Stimulated activated naive CD8-positive, alpha-beta T cell treated with anti-CD3 and anti-CD28 coated beads, Interleukin-15, Interleukin-2, amounts not matched to agents 100 ng/mL and 50 ng/mL, for 24 hours (primary cell): Measurements from ENCODE around the gene KRTAP5-5.
A peak's percentile ranks its signal among the peaks of the same experiment; 100 is the strongest.
"Not testable (repeated sequence)": the region's sequence is repeated elsewhere in the genome, so short reads cannot be mapped to it uniquely, and the experiment has no call there.

ENCODE experiments used
- H3K27ac Mint-ChIP-seq: one replicate; pipeline ENCODE4 v1.8.0; 2021; ENCODE audit warnings: mild to moderate bottlenecking, mixed read lengths
- H3K27me3 Mint-ChIP-seq: one replicate; pipeline ENCODE4 v1.8.0; 2021; ENCODE audit warnings: mixed read lengths
- H3K36me3 Mint-ChIP-seq: one replicate; pipeline ENCODE4 v1.8.0; 2021; ENCODE audit warnings: low read depth, mixed read lengths
- H3K4me1 Mint-ChIP-seq: one replicate; pipeline ENCODE4 v1.8.0; 2021; ENCODE audit warnings: low read depth, mixed read lengths
- H3K4me3 Mint-ChIP-seq: one replicate; pipeline ENCODE4 v1.8.0; 2021; ENCODE audit warnings: mild to moderate bottlenecking, mixed read lengths
- H3K9me3 Mint-ChIP-seq: one replicate; pipeline ENCODE4 v1.8.0; 2021; ENCODE audit warnings: mixed read lengths

The KRTAP5-5 gene, protein sequence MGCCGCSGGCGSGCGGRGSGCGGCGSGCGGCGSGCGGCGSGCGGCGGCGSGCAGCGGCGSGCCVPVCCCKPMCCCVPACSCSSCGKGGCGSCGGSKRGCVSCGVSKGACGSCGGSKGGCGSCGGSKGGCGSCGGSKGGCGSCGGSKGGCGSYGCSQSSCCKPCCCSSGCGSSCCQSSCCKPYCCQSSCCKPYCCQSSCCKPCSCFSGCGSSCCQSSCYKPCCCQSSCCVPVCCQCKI

DNA sequence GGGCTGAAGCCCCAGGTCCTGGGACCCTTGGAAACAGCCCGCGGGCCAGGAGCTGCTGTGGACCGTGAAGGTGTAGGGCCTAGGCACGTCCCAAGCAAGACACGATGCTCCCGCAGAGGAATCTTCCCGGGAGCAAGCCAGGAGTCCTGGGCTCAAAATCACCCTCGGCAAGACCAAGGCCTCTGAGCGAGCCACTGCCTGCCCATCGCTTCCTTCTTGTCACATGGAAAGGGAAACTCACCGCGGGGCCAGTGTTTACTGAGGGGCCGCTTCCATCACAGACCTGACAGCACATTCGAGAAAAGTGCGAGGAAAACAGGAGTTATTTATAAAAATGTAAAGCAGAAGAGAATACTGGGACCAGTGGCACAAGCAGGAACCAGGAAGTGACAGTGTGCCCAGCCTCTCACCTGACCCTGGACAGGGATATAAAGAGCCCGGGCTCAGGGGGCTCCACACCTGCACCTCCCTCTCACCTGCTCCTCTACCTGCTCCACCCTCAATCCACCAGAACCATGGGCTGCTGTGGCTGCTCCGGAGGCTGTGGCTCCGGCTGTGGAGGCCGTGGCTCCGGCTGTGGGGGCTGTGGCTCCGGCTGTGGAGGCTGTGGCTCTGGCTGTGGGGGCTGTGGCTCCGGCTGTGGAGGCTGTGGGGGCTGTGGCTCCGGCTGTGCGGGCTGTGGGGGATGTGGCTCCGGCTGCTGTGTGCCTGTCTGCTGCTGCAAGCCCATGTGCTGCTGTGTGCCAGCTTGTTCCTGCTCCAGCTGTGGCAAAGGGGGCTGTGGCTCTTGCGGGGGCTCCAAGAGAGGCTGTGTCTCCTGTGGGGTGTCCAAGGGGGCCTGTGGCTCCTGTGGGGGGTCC is at the start of gene KRTAP5-5:
Gene KRTAP5-5, plus strand, starts transcription at position 450 of the 860 bp plus-strand sequence. Its CDS starts 66 bp downstream, at position 516.
- Mint-ChIP-seq H3K4me3 (no peak within 1 kb of the TSS), H3K27ac (no peak within 1 kb of the TSS)

DNA sequence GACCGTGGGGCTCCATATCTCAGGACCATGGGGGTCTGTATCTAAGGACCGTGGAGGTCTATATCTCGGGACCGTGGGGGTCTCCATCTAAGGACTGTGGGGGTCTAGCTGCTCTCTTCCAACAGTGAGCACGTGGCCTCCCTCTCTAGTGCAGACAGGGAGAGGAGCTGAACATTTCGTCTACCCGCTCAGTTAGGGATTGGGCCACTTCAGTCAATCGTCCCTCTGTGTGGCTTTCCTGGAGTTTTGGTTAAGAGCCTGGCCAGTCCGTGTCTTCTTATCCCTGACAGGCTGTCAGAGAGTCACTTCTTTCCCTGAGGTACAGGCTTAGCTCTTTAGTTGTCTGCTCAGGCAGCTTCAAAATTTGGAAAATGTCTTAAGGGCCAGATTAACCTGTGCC is 47.6 kb upstream of the KRTAP5-5 start:
- Mint-ChIP-seq H3K4me1 (peaks cover 6% of the 10 kb centered on the region), H3K27ac (no peak overlapping the region), H3K9me3 (peaks cover 8% of the 10 kb centered on the region), H3K4me3 (no peak overlapping the region), H3K36me3 (no peaks in the 10 kb centered on the region), H3K27me3 (peaks cover 16% of the 10 kb centered on the region)

More for the DNA sequence above, at the start of gene KRTAP5-5:
- no peaks in the 10 kb centered on the region for H3K9me3 Mint-ChIP-seq
- peaks cover 20% of the 10 kb centered on the region for H3K27me3 Mint-ChIP-seq
- H3K36me3 Mint-ChIP-seq = no peaks in the 10 kb centered on the region
- no peaks in the 10 kb centered on the region for H3K4me1 Mint-ChIP-seq

DNA sequence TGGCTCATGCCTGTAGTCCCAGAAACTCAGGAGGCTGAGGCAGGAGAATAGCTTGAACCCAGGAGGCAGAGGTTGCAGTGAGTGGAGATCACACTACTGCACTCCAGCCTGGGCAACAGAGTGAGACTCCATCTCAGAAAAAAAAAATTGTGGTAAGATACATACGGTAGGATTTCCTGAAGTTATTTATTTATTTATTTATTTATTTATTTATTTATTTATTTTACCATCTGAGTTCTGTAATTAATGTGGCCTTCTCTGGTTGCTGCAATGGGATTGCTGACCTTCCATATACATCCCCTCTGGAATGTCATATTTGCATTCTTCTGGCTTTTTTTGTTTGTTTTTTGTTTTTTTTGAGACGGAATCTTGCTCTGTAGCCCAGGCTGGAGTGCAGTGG is 46.7 kb upstream of the KRTAP5-5 start:
- H3K9me3 Mint-ChIP-seq, H3K4me3 Mint-ChIP-seq, H3K36me3 Mint-ChIP-seq, H3K4me1 Mint-ChIP-seq, H3K27ac Mint-ChIP-seq: not testable (repeated sequence)
- H3K27me3 Mint-ChIP-seq = peaks cover 16% of the 10 kb centered on the region

DNA sequence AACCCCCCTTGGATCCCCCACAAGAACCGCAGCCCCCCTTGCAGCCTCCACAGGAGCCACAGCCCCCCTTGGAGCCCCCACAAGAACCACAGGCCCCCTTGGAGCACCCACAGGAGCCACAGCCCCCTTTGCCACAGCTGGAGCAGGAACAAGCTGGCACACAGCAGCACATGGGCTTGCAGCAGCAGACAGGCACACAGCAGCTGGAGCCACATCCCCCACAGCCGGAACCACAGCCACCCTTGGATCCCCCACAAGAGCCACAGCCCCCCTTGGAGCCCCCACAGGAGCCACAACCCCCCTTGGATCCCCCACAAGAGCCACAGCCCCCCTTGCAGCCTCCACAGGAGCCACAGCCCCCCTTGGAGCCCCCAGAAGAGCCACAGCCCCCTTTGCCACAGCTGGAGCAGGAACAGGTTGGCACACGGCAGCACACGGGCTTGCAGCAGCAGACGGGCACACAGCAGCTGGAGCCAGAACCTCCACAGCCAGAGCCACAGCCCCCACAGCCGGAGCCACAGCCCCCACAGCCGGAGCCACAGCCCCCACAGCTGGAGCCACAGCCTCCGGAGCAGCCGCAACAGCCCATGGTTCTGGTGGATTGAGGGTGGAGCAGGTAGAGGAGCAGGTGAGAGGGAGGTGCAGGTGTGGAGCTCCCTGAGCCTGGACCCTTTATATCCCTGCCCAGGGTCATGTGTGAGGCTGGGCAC is 44.8 kb upstream of the KRTAP5-5 start, which contains the start of gene KRTAP5-1:
Gene KRTAP5-1, minus strand, starts transcription at position 623 of the 710 bp plus-strand sequence. Its CDS starts 34 bp downstream, at position 589.
- not testable (repeated sequence) for H3K9me3 Mint-ChIP-seq, H3K4me3 Mint-ChIP-seq, H3K36me3 Mint-ChIP-seq, H3K27ac Mint-ChIP-seq
- Mint-ChIP-seq H3K27me3 (peaks cover 16% of the 10 kb centered on the region), H3K4me1 (peaks cover 18% of the 10 kb centered on the region)

DNA sequence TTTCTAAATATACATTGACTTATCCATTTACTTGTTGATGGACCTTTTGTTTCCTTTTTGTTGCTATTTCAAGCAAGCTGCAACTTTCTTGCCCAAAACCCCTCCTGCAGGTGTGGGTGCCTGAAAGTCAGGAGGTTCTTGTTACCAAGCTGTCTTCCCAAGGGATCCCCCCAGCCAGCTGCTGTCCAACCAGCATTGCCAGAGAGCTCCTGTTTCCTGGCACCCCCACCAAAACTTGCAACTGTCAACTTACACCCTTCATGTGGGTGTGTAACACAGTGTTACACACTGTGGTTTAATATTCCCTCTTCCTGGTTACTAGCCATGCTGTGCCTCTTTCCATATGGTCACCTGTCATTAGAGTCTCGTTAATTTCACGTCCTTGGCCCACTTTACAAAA is 42.9 kb upstream of the KRTAP5-5 start:
- Mint-ChIP-seq H3K36me3 (no peaks in the 10 kb centered on the region), H3K9me3 (peaks cover 4% of the 10 kb centered on the region), H3K27ac (no peak overlapping the region), H3K27me3 (peaks cover 16% of the 10 kb centered on the region), H3K4me1 (peaks cover 18% of the 10 kb centered on the region), H3K4me3 (no peak overlapping the region)

DNA sequence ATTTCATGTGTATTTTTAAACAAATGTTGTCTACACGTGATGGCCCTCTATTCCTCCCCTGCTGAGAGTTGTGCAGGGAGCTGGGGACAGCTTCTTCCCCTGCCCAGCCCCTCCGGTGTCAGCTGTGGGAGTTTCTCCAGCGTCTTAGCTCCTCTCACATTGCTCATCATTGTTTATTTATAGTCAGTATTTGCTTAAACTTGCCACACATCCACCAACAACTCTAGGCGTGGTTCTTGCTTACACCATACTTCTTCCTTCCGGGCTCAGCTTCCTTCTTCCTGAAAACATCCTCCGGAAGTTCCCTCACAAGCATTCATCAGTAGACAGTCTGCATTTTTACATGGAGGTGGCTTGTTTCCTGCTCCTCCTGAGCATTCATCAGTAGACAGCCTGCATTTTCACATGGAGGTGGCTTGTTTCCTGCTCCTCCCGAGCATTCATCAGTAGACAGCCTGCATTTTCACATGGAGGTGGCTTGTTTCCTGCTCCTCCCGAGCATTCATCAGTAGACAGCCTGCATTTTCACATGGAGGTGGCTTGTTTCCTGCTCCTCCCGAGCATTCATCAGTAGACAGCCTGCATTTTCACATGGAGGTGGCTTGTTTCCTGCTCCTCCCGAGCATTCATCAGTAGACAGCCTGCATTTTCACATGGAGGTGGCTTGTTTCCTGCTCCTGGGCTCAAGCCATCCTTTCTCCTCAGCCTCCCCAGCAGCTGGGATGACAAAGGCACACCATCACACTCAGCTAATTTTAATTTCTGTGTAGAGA is 40.2 kb upstream of the KRTAP5-5 start:
- not testable (repeated sequence) for H3K36me3 Mint-ChIP-seq, H3K9me3 Mint-ChIP-seq
- H3K4me3 Mint-ChIP-seq = peak overlapping the region; percentile 38
- peak overlapping the region; percentile 71 for H3K27ac Mint-ChIP-seq
- peaks cover 13% of the 10 kb centered on the region for H3K4me1 Mint-ChIP-seq
- peaks cover 14% of the 10 kb centered on the region for H3K27me3 Mint-ChIP-seq

DNA sequence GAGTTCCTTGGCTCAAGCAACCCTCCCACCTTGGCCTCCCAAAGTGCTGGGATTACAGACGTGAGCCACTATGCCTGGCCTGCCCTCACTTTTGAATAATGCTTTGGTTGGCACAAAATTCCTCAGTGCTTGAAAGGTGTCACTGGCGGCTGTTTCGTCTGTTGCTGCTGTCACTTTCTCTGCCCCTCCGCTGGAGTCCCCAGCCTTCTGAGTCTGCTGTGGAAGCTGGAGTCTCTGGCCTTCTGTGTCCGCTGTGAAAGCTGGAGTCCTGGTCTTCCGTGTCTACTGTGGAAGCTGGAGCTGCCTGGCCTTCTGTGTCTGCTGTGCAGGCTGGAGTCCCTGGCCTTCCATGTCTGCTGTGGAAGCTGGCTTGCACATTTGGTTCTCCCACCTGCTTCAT is 39.6 kb upstream of the KRTAP5-5 start:
- Mint-ChIP-seq H3K27me3 (peaks cover 14% of the 10 kb centered on the region), H3K9me3 (peaks cover 4% of the 10 kb centered on the region), H3K4me3 (no peak overlapping the region)

DNA sequence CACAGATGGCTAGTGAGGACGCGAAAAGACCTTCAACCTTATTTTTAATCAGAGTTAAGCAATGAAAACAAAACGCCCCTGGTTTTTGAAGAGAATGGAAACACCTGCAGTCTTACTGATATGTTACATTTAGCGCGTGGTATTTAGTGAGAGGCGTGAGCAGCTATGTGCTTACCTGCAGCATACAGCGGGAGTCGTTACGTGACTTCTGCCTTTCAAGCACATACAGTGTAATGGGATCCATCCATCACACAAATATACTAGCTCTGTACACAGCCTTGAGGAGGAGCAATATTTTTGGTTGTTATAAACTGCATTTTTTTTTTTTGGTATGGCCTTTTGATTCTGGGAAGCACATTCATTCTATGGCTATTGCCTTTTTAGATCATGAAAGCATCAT is 36.9 kb upstream of the KRTAP5-5 start:
- Mint-ChIP-seq H3K4me3 (no peak overlapping the region), H3K9me3 (peaks cover 4% of the 10 kb centered on the region), H3K27ac (no peak overlapping the region), H3K27me3 (peaks cover 27% of the 10 kb centered on the region), H3K4me1 (peaks cover 12% of the 10 kb centered on the region), H3K36me3 (no peaks in the 10 kb centered on the region)

More for the DNA sequence above, 39.6 kb upstream of the KRTAP5-5 start:
- Mint-ChIP-seq H3K27ac (no peak overlapping the region), H3K4me1 (peaks cover 12% of the 10 kb centered on the region), H3K36me3 (no peaks in the 10 kb centered on the region)

DNA sequence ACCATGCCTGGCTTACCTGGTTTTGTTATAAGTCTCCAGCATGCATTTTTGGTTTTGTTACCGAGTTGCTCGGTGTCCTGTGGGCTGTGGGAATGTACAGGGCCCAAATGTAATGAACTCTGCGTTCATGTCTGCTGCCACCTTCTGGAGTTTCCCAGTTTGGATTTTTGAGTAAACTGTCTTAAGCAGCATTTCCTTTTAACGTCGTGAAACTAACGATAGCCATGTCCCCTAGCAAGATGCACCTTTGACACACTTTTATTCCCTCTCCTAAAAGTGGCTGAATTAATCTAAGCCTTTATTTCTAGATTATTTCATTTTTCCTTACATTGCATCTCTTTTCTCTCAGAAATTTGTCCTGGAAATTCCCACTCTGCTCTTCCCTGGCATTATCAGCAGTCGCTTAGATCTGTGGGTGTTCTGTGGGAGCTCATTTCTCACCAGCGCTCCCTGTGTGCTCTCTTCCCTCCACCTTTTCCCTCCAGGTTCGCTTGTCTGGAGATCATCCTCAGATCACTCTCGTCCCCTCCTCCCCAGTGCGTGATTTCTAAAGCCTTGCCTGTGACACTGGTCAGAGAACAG is 33.5 kb upstream of the KRTAP5-5 start:
- not testable (repeated sequence) for H3K9me3 Mint-ChIP-seq, H3K36me3 Mint-ChIP-seq, H3K4me1 Mint-ChIP-seq, H3K4me3 Mint-ChIP-seq, H3K27ac Mint-ChIP-seq
- peaks cover 45% of the 10 kb centered on the region for H3K27me3 Mint-ChIP-seq

DNA sequence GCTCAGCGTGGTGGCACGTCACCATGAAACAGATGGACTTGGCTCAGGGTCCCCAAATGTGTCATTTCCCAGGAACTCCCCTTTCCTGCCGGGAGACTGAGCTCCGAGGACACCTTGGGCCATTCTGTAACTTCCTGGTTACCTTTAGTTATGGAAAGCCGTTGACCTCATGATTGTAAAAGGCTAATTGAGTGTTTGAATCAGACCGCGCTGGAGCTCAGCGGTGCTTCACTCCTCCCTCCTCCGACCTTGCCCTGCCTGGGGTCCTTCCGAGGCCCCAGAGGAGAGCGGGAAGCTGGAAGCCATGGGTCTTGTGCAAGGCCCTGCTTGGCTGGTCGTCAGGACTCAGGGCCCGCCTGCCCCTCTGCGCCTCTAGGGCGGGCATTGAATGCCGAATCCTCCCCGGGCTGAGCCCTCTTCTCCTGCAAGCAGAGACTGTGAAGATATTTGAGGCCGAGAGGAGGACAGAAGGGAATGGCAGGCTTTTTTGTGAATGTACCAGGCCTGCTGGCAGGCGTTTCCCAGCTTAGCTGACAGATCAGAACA is 32.9 kb upstream of the KRTAP5-5 start:
- H3K36me3 Mint-ChIP-seq, H3K27ac Mint-ChIP-seq, H3K9me3 Mint-ChIP-seq, H3K4me3 Mint-ChIP-seq, H3K4me1 Mint-ChIP-seq: not testable (repeated sequence)
- peaks cover 46% of the 10 kb centered on the region for H3K27me3 Mint-ChIP-seq

DNA sequence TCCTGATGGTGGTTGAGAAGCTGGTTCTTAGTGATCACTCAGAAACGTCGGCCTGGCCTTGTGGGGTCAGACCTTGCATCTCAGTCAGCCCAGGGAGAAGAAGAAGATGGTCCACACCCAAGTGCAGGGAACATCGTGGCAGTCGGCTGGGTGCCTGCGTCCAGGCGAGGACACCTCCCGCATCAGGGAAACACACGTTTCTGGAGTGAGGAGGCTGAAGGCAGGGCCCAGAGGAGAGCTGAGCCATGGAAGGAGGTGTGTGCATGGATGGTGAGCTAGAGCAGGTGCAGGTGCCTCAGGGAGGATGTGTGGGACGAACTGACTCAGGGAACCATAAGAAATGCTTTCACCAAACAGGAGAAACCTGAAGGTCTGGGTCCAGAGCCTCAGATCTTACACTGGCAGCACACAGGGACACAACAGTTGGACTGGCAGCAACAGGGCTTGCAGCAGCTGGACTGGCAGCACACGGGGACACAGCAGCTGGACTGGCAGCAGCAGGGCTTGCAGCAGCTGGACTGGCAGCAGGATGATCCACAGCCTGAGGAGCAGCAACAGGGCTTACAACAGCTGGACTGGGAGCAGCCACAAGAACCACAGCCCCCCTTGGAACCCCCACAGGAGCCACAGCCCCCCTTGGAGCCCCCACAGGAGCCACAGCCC is 32.1 kb upstream of the KRTAP5-5 start:
- Mint-ChIP-seq H3K4me1 (no peaks in the 10 kb centered on the region), H3K36me3 (no peaks in the 10 kb centered on the region), H3K27ac (no peak overlapping the region), H3K9me3 (no peaks in the 10 kb centered on the region), H3K4me3 (no peak overlapping the region), H3K27me3 (peaks cover 54% of the 10 kb centered on the region)

DNA sequence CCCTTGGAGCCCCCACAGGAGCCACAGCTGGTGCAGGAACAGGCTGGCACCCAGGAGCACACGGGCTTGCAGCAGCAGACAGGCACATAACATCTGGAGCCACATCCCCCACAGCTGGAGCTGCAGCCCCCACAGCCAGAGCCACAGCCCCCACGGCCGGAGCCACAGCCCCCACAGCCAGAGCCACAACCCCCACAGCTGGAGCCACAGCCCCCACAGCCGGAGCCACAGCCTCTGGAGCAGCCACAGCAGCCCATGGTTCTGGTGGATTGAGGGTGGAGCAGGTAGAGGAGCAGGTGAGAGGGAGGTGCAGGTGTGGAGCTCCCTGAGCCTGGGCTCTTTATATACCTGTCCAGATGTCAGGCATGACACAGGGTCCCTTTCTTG is 31.6 kb upstream of the KRTAP5-5 start, which contains the start of gene KRTAP5-2:
Gene KRTAP5-2, minus strand, starts transcription at position 301 of the 387 bp plus-strand sequence. Its CDS starts 44 bp downstream, at position 257.
- Mint-ChIP-seq H3K9me3 (no peaks in the 10 kb centered on the region), H3K27ac (no peak within 1 kb of the TSS), H3K36me3 (no peaks in the 10 kb centered on the region), H3K4me1 (no peaks in the 10 kb centered on the region), H3K27me3 (peaks cover 57% of the 10 kb centered on the region), H3K4me3 (no peak within 1 kb of the TSS)

DNA sequence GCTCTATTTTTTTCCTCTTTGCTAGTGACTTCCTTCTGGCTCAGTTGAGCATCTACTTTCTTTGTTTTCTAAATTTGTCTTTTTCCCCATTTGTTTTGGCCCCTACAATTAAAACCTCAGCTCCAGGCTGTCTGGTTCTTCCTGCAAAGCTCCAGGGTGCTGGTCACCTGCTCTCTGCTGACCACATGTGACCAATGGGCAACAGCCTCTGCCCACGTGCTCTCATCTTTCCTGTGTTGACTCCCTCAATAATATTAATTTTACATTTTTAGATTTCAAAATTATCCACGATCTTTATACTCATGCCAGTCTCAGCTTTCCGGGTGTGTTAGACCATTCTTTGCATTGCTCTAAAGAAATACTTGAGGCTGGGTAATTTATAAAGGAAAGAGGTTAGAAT is 31.2 kb upstream of the KRTAP5-5 start:
- peaks cover 59% of the 10 kb centered on the region for H3K27me3 Mint-ChIP-seq
- H3K27ac Mint-ChIP-seq, H3K4me3 Mint-ChIP-seq, H3K4me1 Mint-ChIP-seq, H3K9me3 Mint-ChIP-seq, H3K36me3 Mint-ChIP-seq: not testable (repeated sequence)
